Stimulated activated CD8-positive, alpha-beta memory T cell treated with anti-CD3 and anti-CD28 coated beads, Interleukin-12 subunit alpha, Interleukin-12 subunit beta, amount 100 ng/mL, for 1 hour (primary cell): ENCODE data around the gene ISM1.

Source experiments
- DNase-seq: peaks from one replicate; pipeline ENCODE4 v3.0.0-alpha.2; 2020; ENCODE audit warnings: low read depth

ISM1 gene

DNA sequence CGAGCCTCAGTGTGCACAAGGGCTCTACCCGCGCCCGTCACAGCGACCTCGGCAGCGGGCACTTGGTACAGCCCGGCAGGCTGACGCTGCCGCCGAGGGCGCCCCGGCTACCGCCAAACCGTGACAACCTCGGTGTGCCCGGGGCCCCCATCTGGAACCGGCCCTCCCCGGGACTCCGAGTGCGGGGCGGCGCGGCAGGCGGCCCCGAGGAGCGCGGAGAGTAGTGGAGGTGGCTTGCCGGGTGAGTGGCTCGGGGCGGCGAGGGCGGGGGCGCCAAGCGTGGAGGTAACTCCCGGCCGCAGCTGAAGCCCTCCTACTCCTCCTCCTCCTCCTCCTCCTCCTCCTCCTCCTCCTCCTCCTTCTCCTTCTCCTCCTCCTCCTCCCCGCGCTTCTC is at the start of gene ISM1:
ISM1 (plus strand) TSS at position 371 of the 394 bp plus-strand sequence. CDS start 503 bp downstream, outside the sequence.
- DNase-seq: no peak

DNA sequence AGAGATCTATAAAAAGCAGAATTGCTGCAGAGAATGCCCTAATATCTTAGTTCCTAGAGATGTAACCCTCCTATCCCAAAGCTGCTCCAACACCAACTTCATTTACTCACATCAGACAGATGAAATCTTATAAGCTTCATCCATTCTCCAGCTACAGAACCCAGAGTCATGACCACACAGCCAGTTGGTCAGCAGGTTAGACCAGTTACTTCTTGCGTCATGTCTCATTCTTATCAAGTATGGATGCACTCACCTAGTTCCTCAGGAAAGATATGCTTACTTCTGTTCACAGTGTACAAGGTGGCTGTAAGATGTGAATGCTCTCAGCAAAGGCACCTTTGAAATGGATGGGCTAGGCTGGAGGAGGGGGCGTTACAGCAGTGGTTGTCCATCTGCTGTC is 47.9 kb upstream of the ISM1 start:
- DNase-seq: no peak

GRCh38 chr20:13174402-13174801 is 46.7 kb upstream of the ISM1 start:
- no peak for DNase-seq

GRCh38 chr20:13180986-13181889 is 39.8 kb upstream of the ISM1 start:
- no peak for DNase-seq

DNA sequence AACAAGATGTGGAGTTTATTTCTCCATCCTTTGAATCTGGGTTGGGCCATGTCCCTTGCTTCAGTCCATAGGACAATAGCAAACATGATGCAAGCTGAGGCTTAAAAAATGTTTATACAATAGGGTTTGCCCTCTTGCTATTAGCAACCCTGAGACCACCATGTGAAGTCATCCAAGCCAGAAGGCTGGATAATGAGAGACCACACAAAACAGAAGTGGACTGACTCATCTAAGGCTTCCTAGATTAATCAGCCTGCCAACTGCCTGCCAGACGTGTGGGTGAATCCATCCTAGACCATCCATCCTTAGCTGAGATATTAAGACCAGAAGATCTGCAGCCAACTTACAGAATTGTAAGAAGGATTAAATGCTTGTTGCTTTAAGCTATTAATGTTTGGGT is 38.1 kb upstream of the ISM1 start:
- no peak for DNase-seq

GRCh38 chr20:13186043-13186774 is 34.9 kb upstream of the ISM1 start:
- DNase-seq: no peak

DNA sequence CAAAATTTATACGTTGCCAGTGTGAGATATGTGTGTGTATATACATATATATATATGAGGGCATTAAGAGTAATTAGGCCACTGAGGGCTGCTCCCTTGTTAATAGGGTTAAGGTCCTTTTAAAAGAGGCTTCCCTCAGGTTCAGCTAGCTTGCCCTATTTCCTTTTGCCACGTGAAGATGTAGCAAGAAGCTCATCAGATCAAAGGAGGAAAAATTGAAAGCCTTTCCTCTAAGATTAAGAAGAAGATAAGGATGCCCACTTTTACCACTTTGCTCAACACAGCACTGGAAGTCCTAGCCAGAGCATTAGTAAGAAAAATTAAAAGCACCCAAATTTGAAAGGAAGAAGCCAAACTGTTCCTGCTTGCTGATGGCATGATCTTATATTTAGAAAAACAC is 33.2 kb upstream of the ISM1 start:
- DNase-seq: no peak

- DNase-seq: no peak
Measured at GRCh38 chr20:13199279-13199678, 21.8 kb upstream of the ISM1 start.

DNA sequence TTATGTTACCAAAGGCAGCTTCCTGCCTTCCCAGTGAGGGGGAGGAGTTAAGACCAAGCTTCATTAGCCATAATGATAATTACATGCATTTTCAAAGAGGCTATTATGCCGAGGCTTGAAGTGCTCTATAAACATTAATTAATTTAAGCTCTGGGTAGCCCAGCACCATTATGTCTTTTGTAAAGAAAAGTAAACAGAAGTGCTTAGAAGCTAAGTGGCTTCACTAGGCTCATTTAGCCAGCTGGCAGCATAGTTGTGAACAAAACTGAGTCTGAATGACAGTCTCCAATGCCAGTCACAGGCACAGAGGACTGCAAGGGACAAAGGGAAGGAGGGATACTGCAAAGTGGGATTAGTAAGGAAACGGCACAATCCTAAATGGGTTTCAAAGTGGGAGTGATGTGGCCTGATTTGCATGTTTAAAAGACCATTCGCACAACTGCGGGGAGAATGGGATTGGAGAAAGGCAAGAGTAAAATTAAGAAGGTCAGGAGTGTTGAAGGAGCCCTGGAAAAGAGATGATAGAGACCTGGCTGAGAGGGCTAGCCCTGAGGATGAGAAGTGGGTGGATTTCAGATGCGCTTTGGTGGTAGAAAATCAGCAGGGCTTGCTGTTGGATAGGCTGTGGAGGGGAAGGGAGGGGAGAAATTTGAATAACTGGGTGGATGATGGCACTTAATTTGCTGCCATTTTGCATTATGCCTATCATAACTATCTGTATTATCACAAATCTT is 20.1 kb upstream of the ISM1 start:
- no peak for DNase-seq

DNA sequence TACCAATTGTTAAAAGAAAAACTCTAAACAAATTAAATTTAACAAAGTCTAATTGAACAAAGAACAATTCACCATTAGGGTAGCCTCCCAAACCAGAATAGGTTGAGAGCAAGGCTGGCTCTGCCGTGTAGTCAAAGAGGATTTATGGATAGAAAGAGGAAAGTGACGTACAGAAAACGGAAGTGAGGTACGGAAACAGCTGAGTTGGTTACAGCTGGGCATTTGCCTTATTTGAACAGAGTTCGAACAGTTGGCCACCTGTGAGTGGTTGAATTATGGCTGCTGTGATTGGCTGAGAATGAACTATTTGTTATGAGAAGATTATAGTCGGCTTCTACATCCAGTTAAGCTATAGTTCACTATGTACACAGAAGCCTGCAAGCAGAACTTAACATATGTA is 18.5 kb upstream of the ISM1 start:
- DNase-seq: no peak

DNA sequence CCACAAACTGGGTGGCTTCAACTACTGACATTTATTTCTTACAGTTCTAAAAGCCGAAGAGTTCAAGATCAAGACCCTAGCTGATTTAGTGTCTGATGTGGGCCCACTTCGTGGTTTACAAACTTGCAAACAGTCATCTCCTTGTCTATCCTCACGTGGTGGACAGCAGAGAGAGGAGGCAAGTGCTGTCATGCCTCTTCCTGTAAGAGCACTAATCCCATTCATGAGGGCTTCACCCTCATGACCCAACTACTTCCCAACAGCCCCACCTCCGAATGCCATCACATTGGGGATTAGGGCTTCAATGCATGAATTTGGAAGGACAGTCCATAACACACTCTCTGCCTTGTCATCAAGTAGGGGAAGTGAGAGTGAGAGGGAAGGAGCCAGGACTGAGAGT is 15.6 kb upstream of the ISM1 start:
- no peak for DNase-seq

GRCh38 chr20:13205848-13206434 is 15.1 kb upstream of the ISM1 start:
- no peak for DNase-seq

GRCh38 chr20:13207016-13207415 is 14.1 kb upstream of the ISM1 start:
- no peak for DNase-seq

DNA sequence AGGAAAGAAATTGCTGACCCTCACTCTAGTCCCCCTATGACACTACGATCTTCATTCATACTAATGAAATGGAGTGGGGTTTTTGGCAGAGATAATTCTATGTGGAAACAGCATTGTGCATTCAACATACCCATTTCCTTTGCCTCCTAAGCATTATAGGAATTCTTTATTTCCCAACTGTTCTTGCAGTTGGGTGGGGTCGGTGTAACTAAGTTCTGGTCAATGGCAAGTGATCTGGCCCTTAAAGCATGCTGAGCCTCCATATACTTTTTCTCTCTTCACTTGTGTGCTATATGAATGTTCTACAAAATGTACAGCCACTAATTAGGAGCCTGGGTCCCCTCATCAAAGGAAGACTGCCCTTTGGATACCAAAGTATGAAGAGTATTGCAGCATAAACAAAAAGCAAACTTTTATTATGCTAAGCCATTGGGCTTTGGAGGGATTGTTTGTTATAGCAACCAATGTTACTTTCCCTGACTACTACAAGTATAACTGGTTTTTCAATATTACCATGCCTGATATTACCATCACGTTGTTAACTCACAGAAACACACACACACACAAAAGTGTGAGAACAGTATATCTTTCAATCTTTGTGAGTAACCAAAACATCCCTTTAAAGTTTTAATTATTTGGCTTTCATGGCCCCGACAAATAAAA is 9.0 kb upstream of the ISM1 start:
- DNase-seq: no peak

GRCh38 chr20:13212750-13213149 is 8.3 kb upstream of the ISM1 start:
- no peak for DNase-seq

- no peak for DNase-seq
Measured at GRCh38 chr20:13213335-13213734, 7.7 kb upstream of the ISM1 start.

DNA sequence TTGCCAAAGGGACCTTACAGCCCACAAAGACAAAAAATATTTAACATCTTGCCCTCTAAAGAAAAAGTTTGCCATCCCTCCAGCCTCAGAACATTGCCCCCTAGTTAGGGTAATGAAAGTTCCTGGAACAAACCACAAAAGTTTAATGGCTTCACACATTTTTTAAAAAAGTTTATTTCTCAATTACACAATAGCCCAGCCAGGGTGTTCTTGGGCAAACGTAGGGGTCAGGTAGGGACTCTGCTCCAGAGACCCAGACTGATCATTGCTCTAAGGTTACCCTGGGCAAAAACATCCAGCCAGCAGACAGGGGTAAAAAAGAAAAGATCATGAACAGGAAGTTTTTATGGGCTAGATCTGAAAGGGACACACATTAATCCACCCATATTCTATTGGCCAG is 4.5 kb upstream of the ISM1 start:
- DNase-seq: no peak

GRCh38 chr20:13219327-13220193 is 1.5 kb upstream of the ISM1 start:
- no peak for DNase-seq

- DNase-seq: no peak
Measured at GRCh38 chr20:13220194-13220903, 725 bp upstream of the ISM1 start.

GRCh38 chr20:13221313-13221672 is 219 bp downstream of the ISM1 start:
- no peak for DNase-seq
